HEK293 (cell line): ENCODE results near the gene LAMTOR4.

Experiments
- CTCF ChIP-seq: fragments of 450-650 bp; formaldehyde crosslinking; IDR thresholded peaks from 2 replicates; pipeline ENCODE4 v1.5.1; 2016; ENCODE audit warnings: missing biosample characterization, missing genetic modification characterization
- KLF1 ChIP-seq: fragments of 450-650 bp; formaldehyde crosslinking; IDR thresholded peaks from 2 replicates; pipeline ENCODE4 v1.5.1; 2016; ENCODE audit warnings: missing biosample characterization, missing genetic modification characterization
- KLF8 ChIP-seq: fragments of 450-650 bp; formaldehyde crosslinking; IDR thresholded peaks from 2 replicates; pipeline ENCODE4 v1.5.1; 2016; ENCODE audit warnings: missing biosample characterization, missing genetic modification characterization
- OVOL3 ChIP-seq: fragments of 450-650 bp; formaldehyde crosslinking; IDR thresholded peaks from 2 replicates; pipeline ENCODE4 v1.5.1; 2016; ENCODE audit warnings: missing biosample characterization, missing genetic modification characterization
- PRDM1 ChIP-seq: fragments of 450-650 bp; formaldehyde crosslinking; IDR thresholded peaks from 2 replicates; pipeline ENCODE4; 2016; ENCODE audit warnings: missing biosample characterization, missing genetic modification characterization
- YY1 ChIP-seq: fragments of 450-650 bp; formaldehyde crosslinking; IDR thresholded peaks from 2 replicates; pipeline ENCODE4 v1.5.1; 2018; ENCODE audit warnings: missing biosample characterization, missing genetic modification characterization
- ZBTB20 ChIP-seq: fragments of 450-650 bp; formaldehyde crosslinking; IDR thresholded peaks from 2 replicates; pipeline ENCODE4 v1.5.1; 2016; ENCODE audit warnings: missing biosample characterization, missing genetic modification characterization
- ZBTB21 ChIP-seq: fragments of 450-650 bp; formaldehyde crosslinking; IDR thresholded peaks from 2 replicates; pipeline ENCODE4 v1.5.1; 2017; ENCODE audit warnings: missing biosample characterization, missing genetic modification characterization
- ZBTB7A ChIP-seq: fragments of 450-650 bp; formaldehyde crosslinking; IDR thresholded peaks from 2 replicates; pipeline ENCODE4 v1.5.1; 2016; ENCODE audit warnings: low read depth, missing biosample characterization, missing genetic modification characterization
- ZFP41 ChIP-seq: fragments of 450-650 bp; formaldehyde crosslinking; IDR thresholded peaks from 2 replicates; pipeline ENCODE4 v1.5.1; 2016; ENCODE audit warnings: missing biosample characterization, missing genetic modification characterization, borderline replicate concordance
- ZFP69B ChIP-seq: fragments of 450-650 bp; formaldehyde crosslinking; IDR thresholded peaks from 2 replicates; pipeline ENCODE4 v1.5.1; 2016; ENCODE audit warnings: missing biosample characterization, missing genetic modification characterization
- ZNF169 ChIP-seq: fragments of 450-650 bp; formaldehyde crosslinking; IDR thresholded peaks from 2 replicates; pipeline ENCODE4 v1.5.1; 2016; ENCODE audit warnings: missing biosample characterization, missing genetic modification characterization
- ZNF2 ChIP-seq: fragments of 450-650 bp; formaldehyde crosslinking; IDR thresholded peaks from 2 replicates; pipeline ENCODE4 v1.5.1; 2016; ENCODE audit warnings: missing biosample characterization, missing genetic modification characterization
- ZNF202 ChIP-seq: fragments of 450-650 bp; formaldehyde crosslinking; IDR thresholded peaks from 2 replicates; pipeline ENCODE4 v1.5.1; 2016; ENCODE audit warnings: missing biosample characterization, missing genetic modification characterization, borderline replicate concordance
- ZNF404 ChIP-seq: fragments of 450-650 bp; formaldehyde crosslinking; IDR thresholded peaks from 2 replicates; pipeline ENCODE4 v1.5.1; 2017; ENCODE audit warnings: missing biosample characterization, missing genetic modification characterization
- ZNF501 ChIP-seq: fragments of 450-650 bp; formaldehyde crosslinking; IDR thresholded peaks from 2 replicates; pipeline ENCODE4 v1.5.1; 2016; ENCODE audit warnings: missing biosample characterization, missing genetic modification characterization
- ZNF513 ChIP-seq: fragments of 450-650 bp; IDR thresholded peaks from 2 replicates; pipeline ENCODE4 v1.5.1; 2018; ENCODE audit warnings: missing biosample characterization, missing genetic modification characterization
- ZNF548 ChIP-seq: fragments of 450-650 bp; formaldehyde crosslinking; IDR thresholded peaks from 2 replicates; pipeline ENCODE4 v1.5.1; 2016; ENCODE audit warnings: missing biosample characterization, missing genetic modification characterization
- ZNF600 ChIP-seq: fragments of 450-650 bp; formaldehyde crosslinking; IDR thresholded peaks from 2 replicates; pipeline ENCODE4 v1.5.1; 2016; ENCODE audit warnings: missing biosample characterization, missing genetic modification characterization
- ZNF645 ChIP-seq: fragments of 450-650 bp; formaldehyde crosslinking; IDR thresholded peaks from 2 replicates; pipeline ENCODE4; 2016; ENCODE audit warnings: missing biosample characterization, missing genetic modification characterization
- ZNF791 ChIP-seq: fragments of 450-650 bp; formaldehyde crosslinking; IDR thresholded peaks from 2 replicates; pipeline ENCODE4 v1.5.1; 2016; ENCODE audit warnings: missing biosample characterization, missing genetic modification characterization
- ZNF830 ChIP-seq: fragments of 450-650 bp; IDR thresholded peaks from 2 replicates; pipeline ENCODE4 v1.5.0; 2018; ENCODE audit warnings: missing biosample characterization, missing genetic modification characterization, low read depth, mild to moderate bottlenecking, moderate library complexity
- ZXDB ChIP-seq: fragments of 450-650 bp; formaldehyde crosslinking; IDR thresholded peaks from 2 replicates; pipeline ENCODE4 v1.5.1; 2016; ENCODE audit warnings: missing biosample characterization, missing genetic modification characterization
- TF ChIP-seq, protein P1 (sequence below): fragments of 450-650 bp; formaldehyde crosslinking; IDR thresholded peaks from 2 replicates; pipeline ENCODE4 v1.5.1; 2016; ENCODE audit warnings: missing biosample characterization, missing genetic modification characterization
- TF ChIP-seq, protein P2 (sequence below): fragments of 450-650 bp; formaldehyde crosslinking; IDR thresholded peaks from 2 replicates; pipeline ENCODE4 v1.5.1; 2017; ENCODE audit warnings: missing biosample characterization, missing genetic modification characterization
- TF ChIP-seq, protein P3 (sequence below): fragments of 450-650 bp; formaldehyde crosslinking; IDR thresholded peaks from 2 replicates; pipeline ENCODE4 v1.5.1; 2016; ENCODE audit warnings: missing biosample characterization, missing genetic modification characterization
- TF ChIP-seq, protein P4 (sequence below): fragments of 450-650 bp; formaldehyde crosslinking; IDR thresholded peaks from 2 replicates; pipeline ENCODE4 v1.5.1; 2016; ENCODE audit warnings: missing biosample characterization, missing genetic modification characterization

Gene LAMTOR4

DNA sequence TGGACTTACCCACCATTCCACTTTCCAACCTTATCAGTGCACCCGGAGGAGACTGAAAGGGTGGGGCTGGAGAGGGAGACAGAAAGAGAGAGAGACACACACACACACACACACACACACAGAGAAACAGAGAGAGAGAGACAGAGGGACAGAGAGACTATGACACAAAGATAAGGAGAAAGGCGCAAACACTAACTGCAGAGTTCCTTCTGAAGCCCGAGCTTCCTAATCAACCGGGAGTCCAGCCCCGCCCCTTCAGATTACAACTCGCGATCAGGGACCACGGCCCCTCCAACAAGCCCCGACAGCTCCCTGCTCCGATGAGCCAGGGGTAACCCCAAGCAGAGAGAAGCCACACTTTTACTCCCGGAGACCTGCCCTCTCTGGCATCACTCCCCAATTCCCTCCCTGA, 19.2 kb downstream of the LAMTOR4 start (continued):
- TF ChIP-seq ZNF830, result no peak
- TF ChIP-seq, protein P1, sequence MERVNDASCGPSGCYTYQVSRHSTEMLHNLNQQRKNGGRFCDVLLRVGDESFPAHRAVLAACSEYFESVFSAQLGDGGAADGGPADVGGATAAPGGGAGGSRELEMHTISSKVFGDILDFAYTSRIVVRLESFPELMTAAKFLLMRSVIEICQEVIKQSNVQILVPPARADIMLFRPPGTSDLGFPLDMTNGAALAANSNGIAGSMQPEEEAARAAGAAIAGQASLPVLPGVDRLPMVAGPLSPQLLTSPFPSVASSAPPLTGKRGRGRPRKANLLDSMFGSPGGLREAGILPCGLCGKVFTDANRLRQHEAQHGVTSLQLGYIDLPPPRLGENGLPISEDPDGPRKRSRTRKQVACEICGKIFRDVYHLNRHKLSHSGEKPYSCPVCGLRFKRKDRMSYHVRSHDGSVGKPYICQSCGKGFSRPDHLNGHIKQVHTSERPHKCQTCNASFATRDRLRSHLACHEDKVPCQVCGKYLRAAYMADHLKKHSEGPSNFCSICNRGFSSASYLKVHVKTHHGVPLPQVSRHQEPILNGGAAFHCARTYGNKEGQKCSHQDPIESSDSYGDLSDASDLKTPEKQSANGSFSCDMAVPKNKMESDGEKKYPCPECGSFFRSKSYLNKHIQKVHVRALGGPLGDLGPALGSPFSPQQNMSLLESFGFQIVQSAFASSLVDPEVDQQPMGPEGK (tag by site-specific recombination), result peak; percentile 41; the same call in 1 of the 2 replicates
- no peak for TF ChIP-seq ZFP41
- no peak for TF ChIP-seq ZNF202 (tag by site-specific recombination)
- TF ChIP-seq ZXDB (tag by site-specific recombination), result peak; percentile 84
- TF ChIP-seq KLF1 (tag by site-specific recombination), result peak; percentile 83
- no peak for TF ChIP-seq ZNF548 (tag by site-specific recombination)
- TF ChIP-seq, protein P2, sequence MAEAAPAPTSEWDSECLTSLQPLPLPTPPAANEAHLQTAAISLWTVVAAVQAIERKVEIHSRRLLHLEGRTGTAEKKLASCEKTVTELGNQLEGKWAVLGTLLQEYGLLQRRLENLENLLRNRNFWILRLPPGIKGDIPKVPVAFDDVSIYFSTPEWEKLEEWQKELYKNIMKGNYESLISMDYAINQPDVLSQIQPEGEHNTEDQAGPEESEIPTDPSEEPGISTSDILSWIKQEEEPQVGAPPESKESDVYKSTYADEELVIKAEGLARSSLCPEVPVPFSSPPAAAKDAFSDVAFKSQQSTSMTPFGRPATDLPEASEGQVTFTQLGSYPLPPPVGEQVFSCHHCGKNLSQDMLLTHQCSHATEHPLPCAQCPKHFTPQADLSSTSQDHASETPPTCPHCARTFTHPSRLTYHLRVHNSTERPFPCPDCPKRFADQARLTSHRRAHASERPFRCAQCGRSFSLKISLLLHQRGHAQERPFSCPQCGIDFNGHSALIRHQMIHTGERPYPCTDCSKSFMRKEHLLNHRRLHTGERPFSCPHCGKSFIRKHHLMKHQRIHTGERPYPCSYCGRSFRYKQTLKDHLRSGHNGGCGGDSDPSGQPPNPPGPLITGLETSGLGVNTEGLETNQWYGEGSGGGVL (tag by site-specific recombination), result peak; percentile 94
- no peak for TF ChIP-seq ZNF404 (tag by site-specific recombination)
- TF ChIP-seq ZNF645 (tag by site-specific recombination), result peak; percentile 20; the same call in 1 of the 2 replicates
- TF ChIP-seq ZFP69B, result 0 out of 2 replicates have a peak, but pooled peaks have one; percentile 47
- TF ChIP-seq OVOL3, result no peak
- peak; percentile 55; the same call in 1 of the 2 replicates for TF ChIP-seq ZBTB20 (tag by site-specific recombination)
- TF ChIP-seq ZNF513 (tag by site-specific recombination), result no peak
- no peak for TF ChIP-seq ZNF169
- no peak for TF ChIP-seq YY1 (tag by site-specific recombination)
- TF ChIP-seq PRDM1, result peak; percentile 84
- 0 out of 2 replicates have a peak, but pooled peaks have one; percentile 17 for TF ChIP-seq ZBTB21
- no peak for TF ChIP-seq CTCF (tag by site-specific recombination)
- TF ChIP-seq ZNF2 (tag by site-specific recombination), result peak; percentile 39; the same call in 1 of the 2 replicates
- 0 out of 2 replicates have a peak, but pooled peaks have one; percentile 24 for TF ChIP-seq ZNF791 (tag by site-specific recombination)
- TF ChIP-seq KLF8 (tag by site-specific recombination), result peak; percentile 85
- TF ChIP-seq ZNF501 (tag by site-specific recombination), result 0 out of 2 replicates have a peak, but pooled peaks have one; percentile 59
- TF ChIP-seq, protein P3, sequence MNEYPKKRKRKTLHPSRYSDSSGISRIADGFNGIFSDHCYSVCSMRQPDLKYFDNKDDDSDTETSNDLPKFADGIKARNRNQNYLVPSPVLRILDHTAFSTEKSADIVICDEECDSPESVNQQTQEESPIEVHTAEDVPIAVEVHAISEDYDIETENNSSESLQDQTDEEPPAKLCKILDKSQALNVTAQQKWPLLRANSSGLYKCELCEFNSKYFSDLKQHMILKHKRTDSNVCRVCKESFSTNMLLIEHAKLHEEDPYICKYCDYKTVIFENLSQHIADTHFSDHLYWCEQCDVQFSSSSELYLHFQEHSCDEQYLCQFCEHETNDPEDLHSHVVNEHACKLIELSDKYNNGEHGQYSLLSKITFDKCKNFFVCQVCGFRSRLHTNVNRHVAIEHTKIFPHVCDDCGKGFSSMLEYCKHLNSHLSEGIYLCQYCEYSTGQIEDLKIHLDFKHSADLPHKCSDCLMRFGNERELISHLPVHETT (tag by site-specific recombination), result peak; percentile 51
- TF ChIP-seq, protein P4, sequence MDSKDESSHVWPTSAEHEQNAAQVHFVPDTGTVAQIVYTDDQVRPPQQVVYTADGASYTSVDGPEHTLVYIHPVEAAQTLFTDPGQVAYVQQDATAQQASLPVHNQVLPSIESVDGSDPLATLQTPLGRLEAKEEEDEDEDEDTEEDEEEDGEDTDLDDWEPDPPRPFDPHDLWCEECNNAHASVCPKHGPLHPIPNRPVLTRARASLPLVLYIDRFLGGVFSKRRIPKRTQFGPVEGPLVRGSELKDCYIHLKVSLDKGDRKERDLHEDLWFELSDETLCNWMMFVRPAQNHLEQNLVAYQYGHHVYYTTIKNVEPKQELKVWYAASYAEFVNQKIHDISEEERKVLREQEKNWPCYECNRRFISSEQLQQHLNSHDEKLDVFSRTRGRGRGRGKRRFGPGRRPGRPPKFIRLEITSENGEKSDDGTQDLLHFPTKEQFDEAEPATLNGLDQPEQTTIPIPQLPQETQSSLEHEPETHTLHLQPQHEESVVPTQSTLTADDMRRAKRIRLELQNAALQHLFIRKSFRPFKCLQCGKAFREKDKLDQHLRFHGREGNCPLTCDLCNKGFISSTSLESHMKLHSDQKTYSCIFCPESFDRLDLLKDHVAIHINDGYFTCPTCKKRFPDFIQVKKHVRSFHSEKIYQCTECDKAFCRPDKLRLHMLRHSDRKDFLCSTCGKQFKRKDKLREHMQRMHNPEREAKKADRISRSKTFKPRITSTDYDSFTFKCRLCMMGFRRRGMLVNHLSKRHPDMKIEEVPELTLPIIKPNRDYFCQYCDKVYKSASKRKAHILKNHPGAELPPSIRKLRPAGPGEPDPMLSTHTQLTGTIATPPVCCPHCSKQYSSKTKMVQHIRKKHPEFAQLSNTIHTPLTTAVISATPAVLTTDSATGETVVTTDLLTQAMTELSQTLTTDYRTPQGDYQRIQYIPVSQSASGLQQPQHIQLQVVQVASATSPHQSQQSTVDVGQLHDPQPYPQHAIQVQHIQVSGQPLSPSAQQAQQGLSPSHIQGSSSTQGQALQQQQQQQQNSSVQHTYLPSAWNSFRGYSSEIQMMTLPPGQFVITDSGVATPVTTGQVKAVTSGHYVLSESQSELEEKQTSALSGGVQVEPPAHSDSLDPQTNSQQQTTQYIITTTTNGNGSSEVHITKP, result peak; percentile 94
- TF ChIP-seq ZBTB7A (tag by site-specific recombination), result peak; percentile 77; the same call in 1 of the 2 replicates
- 0 out of 2 replicates have a peak, but pooled peaks have one; percentile 32 for TF ChIP-seq ZNF600
